ENCODE results near the gene SLC4A4.
"Not testable (repeated sequence)": the region's sequence is repeated elsewhere in the genome, so short reads cannot be mapped to it uniquely, and the experiment has no call there.

Gene SLC4A4

DNA sequence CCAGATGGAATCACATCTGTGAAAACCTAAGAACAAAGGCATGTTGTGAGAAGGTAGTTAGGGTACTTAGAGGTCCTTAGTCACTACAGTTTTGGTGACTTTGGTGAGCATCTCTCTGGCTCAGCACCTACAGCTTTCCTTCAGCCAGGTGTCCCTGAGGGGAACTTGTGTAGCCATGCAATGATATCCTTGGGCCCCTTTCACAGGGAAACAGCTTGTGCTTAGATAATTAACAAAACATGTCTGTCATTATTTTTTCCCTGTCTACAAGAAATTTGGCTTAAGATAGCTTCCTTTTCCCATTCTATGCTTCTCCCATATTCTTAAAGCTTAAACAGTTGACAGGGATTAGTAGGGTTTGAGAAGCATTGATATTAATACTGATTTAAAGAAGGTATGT is 63.8 kb downstream of the SLC4A4 start:
- no peak for DNase-seq (ENCODE audit: low read depth)
- TF ChIP-seq POLR2A (IDR thresholded peaks at IDR 0.05; ENCODE audit: extremely low read depth, insufficient read length) (no peak), MYC (IDR thresholded peaks at IDR 0.05; ENCODE audit: low read depth, low read length) (no peak)
- TF ChIP-seq, protein P1, sequence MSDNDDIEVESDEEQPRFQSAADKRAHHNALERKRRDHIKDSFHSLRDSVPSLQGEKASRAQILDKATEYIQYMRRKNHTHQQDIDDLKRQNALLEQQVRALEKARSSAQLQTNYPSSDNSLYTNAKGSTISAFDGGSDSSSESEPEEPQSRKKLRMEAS (IDR thresholded peaks at IDR 0.05; ENCODE audit: low read depth, low read length): no peak
- TF ChIP-seq, protein P2, sequence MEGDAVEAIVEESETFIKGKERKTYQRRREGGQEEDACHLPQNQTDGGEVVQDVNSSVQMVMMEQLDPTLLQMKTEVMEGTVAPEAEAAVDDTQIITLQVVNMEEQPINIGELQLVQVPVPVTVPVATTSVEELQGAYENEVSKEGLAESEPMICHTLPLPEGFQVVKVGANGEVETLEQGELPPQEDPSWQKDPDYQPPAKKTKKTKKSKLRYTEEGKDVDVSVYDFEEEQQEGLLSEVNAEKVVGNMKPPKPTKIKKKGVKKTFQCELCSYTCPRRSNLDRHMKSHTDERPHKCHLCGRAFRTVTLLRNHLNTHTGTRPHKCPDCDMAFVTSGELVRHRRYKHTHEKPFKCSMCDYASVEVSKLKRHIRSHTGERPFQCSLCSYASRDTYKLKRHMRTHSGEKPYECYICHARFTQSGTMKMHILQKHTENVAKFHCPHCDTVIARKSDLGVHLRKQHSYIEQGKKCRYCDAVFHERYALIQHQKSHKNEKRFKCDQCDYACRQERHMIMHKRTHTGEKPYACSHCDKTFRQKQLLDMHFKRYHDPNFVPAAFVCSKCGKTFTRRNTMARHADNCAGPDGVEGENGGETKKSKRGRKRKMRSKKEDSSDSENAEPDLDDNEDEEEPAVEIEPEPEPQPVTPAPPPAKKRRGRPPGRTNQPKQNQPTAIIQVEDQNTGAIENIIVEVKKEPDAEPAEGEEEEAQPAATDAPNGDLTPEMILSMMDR (IDR thresholded peaks at IDR 0.05; ENCODE audit: low read depth, low read length): no peak
- no peak overlapping the region for H3K4me3 ChIP-seq (ENCODE audit: low read depth, low read length)

DNA sequence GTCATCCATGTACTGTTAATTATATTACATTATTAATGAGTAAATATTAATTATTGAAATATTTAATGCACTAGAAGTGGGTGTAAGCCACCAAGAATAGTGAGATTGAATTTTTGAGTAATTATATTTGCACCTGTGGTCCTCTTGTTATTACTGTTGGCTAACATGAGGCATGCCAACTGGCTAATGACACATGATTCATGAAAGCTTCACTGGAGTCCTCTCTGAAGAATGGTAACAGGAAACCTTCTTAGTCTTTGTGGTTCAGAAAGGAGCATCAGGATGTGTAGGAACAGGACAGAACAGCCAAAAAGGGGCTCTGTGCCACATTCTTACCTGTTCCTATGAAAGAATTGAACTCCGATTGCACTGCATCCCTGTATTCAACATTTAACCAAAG is 65.2 kb downstream of the SLC4A4 start:
- DNase-seq (ENCODE audit: low read depth): no peak
- TF ChIP-seq, protein P1 (IDR thresholded peaks at IDR 0.05; ENCODE audit: low read depth, low read length): no peak
- TF ChIP-seq MYC (IDR thresholded peaks at IDR 0.05; ENCODE audit: low read depth, low read length) (no peak), POLR2A (IDR thresholded peaks at IDR 0.05; ENCODE audit: extremely low read depth, insufficient read length) (no peak)
- TF ChIP-seq, protein P2 (IDR thresholded peaks at IDR 0.05; ENCODE audit: low read depth, low read length): no peak

DNA sequence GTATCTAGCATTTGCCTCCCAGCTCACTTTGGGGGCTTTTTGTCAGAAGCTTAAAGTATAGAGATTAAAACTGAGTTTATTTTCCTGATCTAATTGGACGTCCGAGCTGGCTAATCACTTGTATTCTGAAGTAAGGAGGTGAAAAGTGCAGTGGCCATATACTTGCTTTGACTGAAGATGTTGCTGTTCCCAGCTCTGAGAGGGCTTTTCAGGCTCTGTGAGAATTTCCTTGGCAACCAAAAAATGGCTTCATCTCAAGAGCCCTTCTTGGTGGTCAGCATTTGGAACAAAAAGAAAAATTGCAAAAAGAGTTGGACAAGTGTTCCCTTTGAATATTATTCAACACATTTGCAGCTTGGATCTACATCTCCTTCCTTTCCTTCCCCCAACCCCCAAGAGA is 67.0 kb downstream of the SLC4A4 start:
- H3K4me3 ChIP-seq (ENCODE audit: low read depth, low read length): no peak overlapping the region
- TF ChIP-seq, protein P2 (IDR thresholded peaks at IDR 0.05; ENCODE audit: low read depth, low read length): no peak
- TF ChIP-seq, protein P1 (IDR thresholded peaks at IDR 0.05; ENCODE audit: low read depth, low read length): no peak
- TF ChIP-seq POLR2A (IDR thresholded peaks at IDR 0.05; ENCODE audit: extremely low read depth, insufficient read length): no peak
- no peak for TF ChIP-seq MYC (IDR thresholded peaks at IDR 0.05; ENCODE audit: low read depth, low read length)
- no peak for DNase-seq (ENCODE audit: low read depth)

More for the DNA sequence above, 65.2 kb downstream of the SLC4A4 start:
- no peak overlapping the region for H3K4me3 ChIP-seq (ENCODE audit: low read depth, low read length)

DNA sequence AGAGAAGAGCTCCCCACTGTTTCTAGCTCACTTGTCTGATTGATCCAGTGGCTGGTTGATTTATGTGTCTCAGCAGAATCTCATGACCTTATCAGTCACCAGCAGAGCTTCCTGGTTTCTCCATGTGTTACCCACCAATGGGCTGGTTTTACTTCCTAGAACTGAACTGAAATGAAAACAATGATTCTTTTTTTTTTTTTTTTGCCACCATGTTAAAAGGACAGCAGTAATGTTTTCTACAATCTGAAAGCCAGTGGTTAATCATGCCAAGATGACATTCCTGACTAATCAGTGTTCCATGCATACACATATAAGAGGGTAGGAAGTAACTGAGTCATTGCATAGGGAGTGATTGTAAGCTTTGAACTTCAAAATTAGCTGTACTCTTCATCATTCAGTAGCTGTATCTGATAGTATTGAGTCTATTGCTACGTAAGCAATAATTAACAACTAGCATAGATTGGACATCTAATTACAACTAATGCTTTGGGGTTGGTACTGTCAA is 67.7 kb downstream of the SLC4A4 start:
- H3K4me3 ChIP-seq (ENCODE audit: low read depth, low read length): no peak overlapping the region
- no peak for TF ChIP-seq MYC (IDR thresholded peaks at IDR 0.05; ENCODE audit: low read depth, low read length)
- no peak for TF ChIP-seq POLR2A (IDR thresholded peaks at IDR 0.05; ENCODE audit: extremely low read depth, insufficient read length)
- TF ChIP-seq, protein P1 (IDR thresholded peaks at IDR 0.05; ENCODE audit: low read depth, low read length): no peak
- TF ChIP-seq, protein P2 (IDR thresholded peaks at IDR 0.05; ENCODE audit: low read depth, low read length): no peak
- DNase-seq (ENCODE audit: low read depth): no peak

DNA sequence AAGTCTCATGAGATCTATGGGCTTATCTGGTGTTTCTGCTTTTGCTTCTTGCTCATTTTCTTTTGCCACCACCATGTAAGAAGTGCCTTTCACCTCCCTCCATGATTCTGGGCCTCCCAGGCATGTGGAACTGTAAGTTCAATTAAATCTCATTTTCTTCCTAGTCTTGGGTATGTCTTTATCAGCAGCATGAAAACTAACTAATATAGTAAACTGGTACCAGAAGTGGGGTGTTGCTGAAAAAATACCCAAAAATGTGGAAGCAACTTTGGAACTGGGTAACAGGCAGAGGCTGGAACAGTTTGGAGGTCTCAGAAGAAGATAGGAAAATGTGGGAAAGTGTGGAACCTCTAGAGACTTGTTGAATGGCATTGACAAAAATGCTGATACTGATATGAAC is 70.1 kb downstream of the SLC4A4 start:
- not testable (repeated sequence) for H3K4me3 ChIP-seq (ENCODE audit: low read depth, low read length); DNase-seq (ENCODE audit: low read depth)

DNA sequence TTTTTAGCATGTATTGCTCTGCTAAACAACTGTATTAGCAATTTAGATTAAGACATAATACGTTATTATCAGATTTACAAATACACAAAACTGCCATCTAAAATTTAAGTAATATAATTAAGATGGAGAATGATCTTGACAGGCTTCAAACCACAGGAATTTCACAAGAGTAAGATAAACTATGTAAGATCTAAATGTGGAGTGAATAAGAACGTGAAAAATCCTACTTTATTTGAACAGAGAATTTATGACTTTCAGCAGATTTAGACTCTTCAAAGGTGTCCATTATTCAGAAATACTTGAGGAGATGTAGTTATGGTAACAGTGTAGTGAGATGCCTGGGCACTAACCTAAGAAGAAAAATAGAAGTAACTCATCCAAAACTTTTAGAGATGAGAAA is 73.2 kb downstream of the SLC4A4 start:
- no peak for DNase-seq (ENCODE audit: low read depth)
- TF ChIP-seq MYC (IDR thresholded peaks at IDR 0.05; ENCODE audit: low read depth, low read length): no peak
- TF ChIP-seq, protein P1 (IDR thresholded peaks at IDR 0.05; ENCODE audit: low read depth, low read length): no peak
- TF ChIP-seq, protein P2 (IDR thresholded peaks at IDR 0.05; ENCODE audit: low read depth, low read length): no peak
- no peak for TF ChIP-seq POLR2A (IDR thresholded peaks at IDR 0.05; ENCODE audit: extremely low read depth, insufficient read length)
- no peak overlapping the region for H3K4me3 ChIP-seq (ENCODE audit: low read depth, low read length)
